ENCODE measurements around the gene JAGN1. TPM values are rescaled to one million over a fixed set of nuclear protein-coding genes. Genes with fewer than 3 reads are reported as not detected.
"Not testable (repeated sequence)": the region's sequence is repeated elsewhere in the genome, so short reads cannot be mapped to it uniquely, and the experiment has no call there.

Gene JAGN1
- total RNA-seq, 4 donors from 2014 or later: 24.7 to 40.8 (median 33.3) TPM

DNA sequence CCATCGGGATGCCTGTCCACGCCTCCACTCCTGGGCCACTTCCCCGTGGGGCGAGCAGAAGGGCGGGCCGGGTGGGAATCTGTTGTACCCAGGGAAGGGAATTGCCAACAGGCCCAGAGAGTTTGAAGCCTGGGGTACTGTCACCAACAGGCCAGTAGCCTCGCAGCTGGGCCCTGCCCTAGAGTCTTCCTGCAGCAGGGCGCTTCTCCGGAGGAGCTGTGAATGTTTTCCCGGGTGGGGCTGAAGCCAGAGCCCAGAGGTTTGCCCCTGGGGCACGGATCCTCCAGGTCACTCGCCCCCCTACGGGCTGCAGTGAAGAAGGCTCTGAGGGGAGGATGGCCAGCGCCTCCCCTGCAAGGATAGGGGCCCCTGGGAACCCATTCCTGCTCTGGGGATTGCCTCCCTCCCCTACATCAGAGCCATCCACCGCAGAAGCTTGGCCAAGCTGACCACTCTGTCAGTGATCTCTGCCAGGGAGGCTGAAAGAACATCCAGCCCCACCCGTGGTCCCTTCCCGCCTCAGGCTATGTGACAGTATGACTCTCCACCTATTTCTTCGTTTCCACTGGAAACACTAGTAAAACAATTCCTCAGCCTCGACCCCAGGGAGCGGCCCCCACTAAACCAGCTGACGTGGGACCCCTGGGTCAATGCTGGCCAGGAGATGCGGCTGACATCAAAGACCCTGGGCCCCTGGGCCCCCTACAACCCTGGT is 27.2 kb upstream of the JAGN1 start:
- Histone ChIP-seq H3K36me3 (no peaks in the 10 kb centered on the region), H3K27ac (peak overlapping the region; percentile 52 to 93 (median 78)), H3K9me3 (no peaks in the 10 kb centered on the region), H3K27me3 (peaks cover 0 to 20% (median 0%) of the 10 kb centered on the region in 4 donors), H3K4me3 (peak overlapping the region; percentile 24 to 59 (median 42)), H3K4me1 (peaks cover 10 to 34% (median 14%) of the 10 kb centered on the region in 3 donors)
- 71 to 85% methylated on average over 4 to 11 of the region's 22 CpGs for WGBS, 2 donors
- intact Hi-C loops (cut with DNase I): no loop called here
- TF ChIP-seq POLR2A (IDR thresholded peaks at IDR 0.05): no peak
- TF ChIP-seq, protein P1, sequence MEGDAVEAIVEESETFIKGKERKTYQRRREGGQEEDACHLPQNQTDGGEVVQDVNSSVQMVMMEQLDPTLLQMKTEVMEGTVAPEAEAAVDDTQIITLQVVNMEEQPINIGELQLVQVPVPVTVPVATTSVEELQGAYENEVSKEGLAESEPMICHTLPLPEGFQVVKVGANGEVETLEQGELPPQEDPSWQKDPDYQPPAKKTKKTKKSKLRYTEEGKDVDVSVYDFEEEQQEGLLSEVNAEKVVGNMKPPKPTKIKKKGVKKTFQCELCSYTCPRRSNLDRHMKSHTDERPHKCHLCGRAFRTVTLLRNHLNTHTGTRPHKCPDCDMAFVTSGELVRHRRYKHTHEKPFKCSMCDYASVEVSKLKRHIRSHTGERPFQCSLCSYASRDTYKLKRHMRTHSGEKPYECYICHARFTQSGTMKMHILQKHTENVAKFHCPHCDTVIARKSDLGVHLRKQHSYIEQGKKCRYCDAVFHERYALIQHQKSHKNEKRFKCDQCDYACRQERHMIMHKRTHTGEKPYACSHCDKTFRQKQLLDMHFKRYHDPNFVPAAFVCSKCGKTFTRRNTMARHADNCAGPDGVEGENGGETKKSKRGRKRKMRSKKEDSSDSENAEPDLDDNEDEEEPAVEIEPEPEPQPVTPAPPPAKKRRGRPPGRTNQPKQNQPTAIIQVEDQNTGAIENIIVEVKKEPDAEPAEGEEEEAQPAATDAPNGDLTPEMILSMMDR (IDR thresholded peaks at IDR 0.05): no peak
- DNase-seq: no peak

DNA sequence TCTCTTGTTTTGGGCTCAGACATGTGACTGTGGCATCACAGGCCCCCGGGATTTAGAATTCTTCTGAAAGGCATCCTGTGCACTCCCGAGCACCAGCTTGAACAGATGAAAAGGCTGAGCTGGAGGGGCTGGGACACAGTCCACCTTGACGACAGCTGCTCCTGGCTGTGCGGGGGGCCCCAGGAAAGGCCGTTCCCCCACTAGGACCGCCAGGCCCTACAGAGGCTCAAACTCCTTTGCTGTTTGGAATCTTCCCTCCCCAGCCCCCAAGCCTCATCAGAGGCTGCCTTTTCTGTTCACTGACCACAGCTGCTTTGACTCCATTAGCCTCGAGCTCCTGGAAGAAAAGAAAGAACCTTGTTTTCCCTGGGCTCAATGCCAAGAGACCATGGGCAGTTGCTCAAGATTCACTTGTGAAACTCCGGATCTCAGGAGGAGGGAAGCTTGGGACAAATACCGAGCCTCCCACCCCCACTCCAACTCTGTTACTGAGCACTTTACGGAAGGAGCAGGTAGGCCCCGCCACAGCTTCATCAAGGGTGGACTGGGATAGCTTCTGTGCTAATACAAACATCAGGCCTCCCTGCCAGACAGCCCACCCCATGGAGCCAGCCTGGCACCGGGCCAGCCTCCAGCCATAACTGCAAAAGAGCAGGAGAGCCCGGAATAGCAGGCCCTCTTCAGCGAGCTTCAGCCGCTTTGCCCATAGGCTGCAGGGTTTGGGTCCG is 26.0 kb upstream of the JAGN1 start:
- Histone ChIP-seq H3K9me3 (no peaks in the 10 kb centered on the region), H3K4me1 (peaks cover 10 to 34% (median 14%) of the 10 kb centered on the region in 3 donors), H3K27ac (peak overlapping the region; percentile 38 to 93 (median 78)), H3K36me3 (no peaks in the 10 kb centered on the region), H3K27me3 (peaks cover 0 to 20% (median 0%) of the 10 kb centered on the region in 4 donors), H3K4me3 (peak overlapping the region in 1 of 4 donors; percentile 32)
- DNase-seq: no peak
- TF ChIP-seq POLR2A (IDR thresholded peaks at IDR 0.05): no peak
- TF ChIP-seq, protein P1 (IDR thresholded peaks at IDR 0.05): no peak
- WGBS, 2 donors: 56 to 78% methylated on average over 9 of the region's 16 CpGs
- intact Hi-C loops (cut with DNase I): no loop called here

DNA sequence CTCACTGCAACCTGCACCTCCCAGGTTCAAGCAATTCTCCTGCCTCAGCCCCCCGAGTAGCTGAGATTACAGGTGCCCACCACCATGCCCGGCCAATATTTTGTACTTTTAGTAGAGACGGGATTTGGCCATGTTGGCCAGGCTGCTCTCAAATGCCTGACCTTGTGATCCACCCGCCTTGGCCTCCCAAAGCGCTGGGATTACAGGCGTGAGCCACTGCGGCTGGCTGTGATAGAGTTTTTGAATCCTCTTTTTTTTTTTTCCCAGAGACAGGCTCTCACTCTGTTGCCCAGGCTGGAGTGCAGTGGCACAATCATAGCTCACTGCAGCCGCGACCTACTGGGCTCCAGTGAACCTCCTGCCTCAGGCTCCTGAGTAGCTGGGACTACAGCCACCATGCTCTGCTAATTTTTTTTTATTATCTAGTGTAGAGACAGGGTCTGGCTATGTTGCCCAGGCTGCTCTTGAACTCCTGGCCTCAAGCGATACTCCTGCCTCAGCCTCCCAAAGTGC is 25.2 kb upstream of the JAGN1 start:
- Histone ChIP-seq H3K27ac (peak overlapping the region; percentile 21 to 93 (median 78)), H3K4me1 (peaks cover 10 to 34% (median 14%) of the 10 kb centered on the region in 3 donors), H3K4me3 (peak overlapping the region in 1 of 4 donors; percentile 32), H3K27me3 (peaks cover 0 to 20% (median 0%) of the 10 kb centered on the region in 4 donors)
- 68 to 82% methylated on average over 10 of the region's 10 CpGs for WGBS, 2 donors
- DNase-seq; H3K36me3 ChIP-seq; H3K9me3 ChIP-seq; intact Hi-C loops (cut with DNase I): not testable (repeated sequence)

DNA sequence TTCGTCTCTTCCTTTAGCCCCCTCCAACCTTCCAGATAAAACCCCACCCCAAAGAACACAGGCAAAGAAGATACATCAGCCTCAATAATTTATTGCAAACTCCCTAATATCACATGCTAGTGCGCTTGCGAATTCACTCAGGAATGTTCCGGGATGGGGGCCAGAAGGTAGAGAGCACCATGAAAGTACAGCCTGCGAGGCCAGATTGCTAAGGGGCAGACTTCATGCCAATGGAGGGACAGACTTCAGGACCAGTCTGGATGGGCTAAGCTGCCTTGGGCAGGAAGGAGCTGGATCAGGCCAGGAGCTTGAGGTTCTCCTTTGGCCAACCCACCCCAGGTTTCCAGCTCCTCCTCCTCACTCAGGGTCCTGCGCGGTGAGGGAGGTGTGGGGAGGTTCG is 23.8 kb upstream of the JAGN1 start:
- Histone ChIP-seq H3K4me1 (peaks cover 10 to 34% (median 14%) of the 10 kb centered on the region in 3 donors), H3K36me3 (no peaks in the 10 kb centered on the region), H3K9me3 (no peaks in the 10 kb centered on the region), H3K4me3 (no peak overlapping the region), H3K27ac (peak overlapping the region; percentile 34 to 81 (median 78)), H3K27me3 (peaks cover 0 to 20% (median 0%) of the 10 kb centered on the region in 4 donors)
- no peak for TF ChIP-seq POLR2A (IDR thresholded peaks at IDR 0.05)
- TF ChIP-seq, protein P1 (IDR thresholded peaks at IDR 0.05): no peak
- 92 to 93% methylated on average over 3 to 7 of the region's 8 CpGs for WGBS, 2 donors
- intact Hi-C loops (cut with DNase I): no loop called here
- DNase-seq: no peak

DNA sequence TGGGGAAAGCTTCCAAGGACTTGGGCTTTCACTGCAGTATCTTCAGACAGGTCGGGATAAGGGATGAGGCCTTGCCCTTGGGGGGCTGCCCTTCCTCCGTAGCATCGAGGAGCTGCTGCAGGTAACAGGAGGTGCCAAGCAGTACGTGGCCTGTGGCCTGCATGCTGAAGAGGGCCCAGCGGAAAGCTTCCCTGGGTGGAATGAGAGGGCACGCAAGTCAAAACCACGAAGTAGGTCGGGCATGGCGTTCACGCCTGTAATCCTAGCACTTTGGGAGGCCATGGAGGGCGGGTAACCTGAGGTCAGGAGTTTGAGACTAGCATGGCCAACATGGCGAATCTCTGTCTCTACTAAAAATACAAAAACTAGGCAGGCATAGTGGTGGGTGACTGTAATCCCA is 23.3 kb upstream of the JAGN1 start:
- Histone ChIP-seq H3K36me3 (no peaks in the 10 kb centered on the region), H3K27ac (peak overlapping the region; percentile 34 to 81 (median 78)), H3K4me1 (peaks cover 10 to 34% (median 14%) of the 10 kb centered on the region in 3 donors), H3K9me3 (no peaks in the 10 kb centered on the region), H3K4me3 (no peak overlapping the region), H3K27me3 (peaks cover 0 to 16% (median 0%) of the 10 kb centered on the region in 4 donors)
- TF ChIP-seq, protein P1 (IDR thresholded peaks at IDR 0.05): no peak
- TF ChIP-seq POLR2A (IDR thresholded peaks at IDR 0.05): no peak
- intact Hi-C loops (cut with DNase I): no loop called here
- WGBS, 2 donors: 80 to 89% methylated on average over 6 to 12 of the region's 12 CpGs
- no peak for DNase-seq
